Activated CD8-positive, alpha-beta memory T cell treated with anti-CD3 and anti-CD28 coated beads for 36 hours (primary cell): ENCODE results near the gene JAZF1. TPM values are rescaled to one million over a fixed set of nuclear protein-coding genes. Genes with fewer than 3 reads are reported as not detected.

Experiments used
- CTCF ChIA-PET: fragments of 350-600 bp; sonication (Branson Sonifier 250); formaldehyde crosslinking; loops from one replicate; lab custom pipeline; 2021; ENCODE audit warnings: antibody characterized with exemption; lab: Charles Lee
- POLR2A ChIA-PET: fragments of 350-600 bp; sonication (Branson Sonifier 250); formaldehyde crosslinking; loops from one replicate; lab custom pipeline; 2021; ENCODE audit warnings: antibody characterized with exemption; lab: Charles Lee
- total RNA-seq, 2 experiments: library from RNA; stranded (reverse); gene quantifications; one replicate each; pipeline ENCODE4 v1.2.3, GENCODE V29; 2021

The JAZF1 gene
- total RNA-seq, result 1 to 10 TPM; 4.8 to 5.7 TPM

DNA sequence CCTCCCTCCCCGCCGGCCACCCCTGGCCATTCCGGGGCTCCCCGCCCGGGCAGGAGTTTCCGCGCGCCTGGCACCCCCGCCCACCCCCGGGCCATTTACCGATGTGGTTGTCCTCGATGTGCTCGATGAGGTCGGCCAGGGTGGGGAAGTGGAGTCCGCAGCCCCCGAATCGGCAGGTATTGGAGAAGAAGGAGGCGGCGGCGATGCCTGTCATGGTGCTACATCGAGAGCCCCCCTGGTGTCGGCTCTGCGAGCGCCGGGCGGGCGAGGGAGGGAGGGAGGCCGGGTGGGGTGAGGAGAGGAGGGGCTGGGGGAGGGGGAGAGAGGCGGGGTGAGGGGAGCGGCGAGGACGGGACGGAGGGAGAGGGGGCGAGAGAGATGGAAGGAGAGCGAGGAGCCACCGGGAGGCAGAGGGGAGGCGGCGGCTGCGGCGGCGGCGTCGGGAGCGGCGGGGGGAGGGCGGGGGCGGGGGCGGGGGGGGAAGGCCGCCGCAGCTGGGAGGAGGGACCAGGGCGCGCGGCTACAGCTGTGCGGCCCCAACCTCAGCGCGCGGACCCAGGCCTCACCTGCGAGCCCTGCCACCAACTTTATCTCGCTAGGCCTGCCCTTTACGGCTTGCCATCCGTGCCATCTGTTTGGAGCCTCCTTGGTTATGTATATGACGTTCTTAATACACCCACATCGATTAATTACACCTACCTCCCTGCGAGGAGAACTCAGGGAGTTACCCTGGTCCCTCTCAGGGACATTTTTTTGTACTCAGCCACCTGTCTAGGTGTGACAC is at the start of gene JAZF1:
Gene JAZF1, minus strand, starts transcription at position 432 of the 784 bp plus-strand sequence.
- CTCF ChIA-PET, result no interaction called here
- POLR2A ChIA-PET, result no interaction called here

- ChIA-PET CTCF (interaction anchor here (0.7 kb wide), 1 partner anchor 22 kb away, joined by 3 read pairs; no protein-coding TSS in a partner anchor), POLR2A (no interaction called here)
These were observed 49.7 kb upstream of the JAZF1 start for GRCh38 chr7:28230261-28230660.

- ChIA-PET CTCF (no interaction called here), POLR2A (interaction anchor here (0.7 kb wide), 1 partner anchor 297 kb away, joined by 4 read pairs; no protein-coding TSS in a partner anchor)
These were observed 47.8 kb upstream of the JAZF1 start for GRCh38 chr7:28228396-28228795.

DNA sequence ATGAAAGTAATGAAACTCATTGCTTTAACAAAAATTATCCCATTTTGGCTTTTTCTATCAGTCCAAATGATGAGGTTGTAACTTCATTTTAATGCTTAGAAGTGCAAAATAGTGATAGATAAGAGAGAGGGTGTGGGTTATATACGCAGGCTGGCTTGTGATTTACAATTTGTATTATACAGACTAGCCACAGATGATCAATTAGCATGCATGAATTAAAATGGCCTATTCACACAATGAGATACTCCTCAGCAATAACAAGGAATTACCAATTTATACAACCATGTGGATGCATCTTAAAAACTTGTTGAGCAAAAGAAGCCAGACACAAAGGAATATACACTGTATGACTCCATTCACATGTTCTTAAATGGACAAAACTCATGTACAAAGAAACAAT is 45.4 kb upstream of the JAZF1 start:
- ChIA-PET POLR2A (no interaction called here), CTCF (no interaction called here)

DNA sequence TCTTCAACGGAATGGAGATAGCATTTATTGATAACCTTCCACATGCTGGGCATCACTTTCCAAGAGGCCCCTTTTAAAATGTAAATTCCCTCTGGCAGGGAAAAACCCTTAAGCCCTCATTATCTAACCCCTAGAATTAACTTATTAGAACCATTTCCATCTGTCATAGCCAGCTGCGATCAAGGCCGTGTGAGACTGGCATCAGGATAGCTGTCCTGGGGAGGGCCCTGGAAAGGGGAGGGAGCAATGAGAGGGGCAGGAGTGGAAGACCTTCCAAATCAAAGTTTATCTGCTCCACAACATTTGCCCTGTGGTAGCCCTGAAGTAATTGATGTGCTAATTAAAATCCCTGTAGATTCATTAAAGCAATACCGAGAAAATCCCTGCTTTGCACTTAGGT is 45.0 kb upstream of the JAZF1 start:
- CTCF ChIA-PET, result no interaction called here

DNA sequence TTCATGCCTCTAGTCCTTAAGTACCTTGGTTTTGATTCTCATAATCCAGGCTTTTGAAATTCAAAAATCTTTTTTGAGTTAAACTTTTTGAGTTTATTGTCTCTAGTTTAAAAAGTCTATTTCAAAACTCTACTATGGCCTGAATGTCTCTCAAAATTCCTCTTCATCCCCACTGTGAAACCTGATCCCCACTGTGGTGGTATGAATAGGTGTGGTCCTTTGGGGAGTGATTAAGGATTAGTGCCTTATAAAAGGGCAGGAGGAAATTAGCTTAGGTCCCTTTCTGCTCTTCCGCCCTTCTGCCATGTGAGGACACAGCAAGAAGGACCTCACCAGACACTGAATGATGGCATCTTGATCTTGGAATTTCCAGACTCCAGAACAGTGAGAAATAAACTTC is 44.1 kb upstream of the JAZF1 start:
- CTCF ChIA-PET, result no interaction called here
- POLR2A ChIA-PET, result no interaction called here

More for the DNA sequence above, 45.0 kb upstream of the JAZF1 start:
- POLR2A ChIA-PET, result no interaction called here

DNA sequence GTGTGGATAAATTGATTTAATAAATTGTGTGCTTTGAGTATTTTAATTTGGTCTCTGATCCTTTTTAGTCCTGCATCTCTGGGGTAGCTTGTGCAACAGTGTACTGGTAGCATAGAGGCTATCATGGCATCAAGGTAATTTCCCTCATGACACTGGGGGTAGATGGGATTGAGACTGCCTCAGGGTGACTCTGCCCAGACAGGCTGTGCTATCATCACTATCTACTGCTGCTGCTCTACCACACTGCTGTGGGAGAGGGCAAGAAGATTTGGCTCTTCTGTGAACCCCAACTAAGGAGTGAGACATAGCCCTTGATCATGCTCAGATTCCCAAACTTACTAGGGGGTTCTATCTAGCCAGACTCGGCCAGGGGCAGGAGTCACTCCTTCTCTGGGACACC is 43.6 kb upstream of the JAZF1 start:
- ChIA-PET CTCF (no interaction called here), POLR2A (no interaction called here)

- ChIA-PET CTCF (no interaction called here), POLR2A (no interaction called here)
These were observed 42.0 kb upstream of the JAZF1 start for GRCh38 chr7:28222636-28223035.

DNA sequence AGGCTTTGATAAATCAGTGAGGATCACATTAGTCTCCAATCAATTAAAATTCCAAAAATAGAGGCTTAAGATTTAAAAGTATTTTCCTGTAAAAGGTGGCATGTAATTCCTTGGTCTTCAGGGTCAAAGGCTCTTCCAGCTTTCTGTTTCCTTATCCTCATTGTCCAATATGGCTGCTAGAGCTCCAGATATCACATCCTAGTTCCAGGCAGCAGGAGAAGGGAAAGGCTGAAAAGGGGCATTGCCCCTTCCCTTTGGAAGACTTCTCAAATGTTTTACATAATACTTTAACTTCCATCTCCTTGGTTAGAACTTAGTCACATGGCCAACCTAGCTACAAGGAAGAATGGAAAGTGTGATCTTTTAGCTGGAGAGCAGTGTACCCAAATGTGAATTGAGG is 39.2 kb upstream of the JAZF1 start:
- CTCF ChIA-PET, result no interaction called here
- POLR2A ChIA-PET, result no interaction called here

- ChIA-PET POLR2A (no interaction called here), CTCF (no interaction called here)
These were observed 36.5 kb upstream of the JAZF1 start for GRCh38 chr7:28217143-28217542.

DNA sequence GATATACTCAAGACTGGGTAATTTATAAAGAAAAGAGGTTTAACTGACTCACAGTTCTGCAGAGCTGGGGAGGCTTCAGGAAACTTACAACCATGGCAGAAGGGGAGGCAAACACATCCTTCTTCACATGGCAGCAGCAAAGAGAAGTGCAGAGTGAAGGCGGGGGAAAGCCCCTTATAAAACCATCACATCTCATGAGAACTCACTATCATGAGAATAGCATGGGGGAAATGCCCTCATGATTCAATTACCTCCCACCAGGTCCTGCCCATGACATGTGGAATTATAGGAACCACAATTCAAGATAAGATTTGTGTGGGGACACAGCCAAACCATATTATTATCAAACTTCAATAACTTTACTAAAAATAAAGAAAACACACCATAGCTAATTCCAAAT is 30.4 kb upstream of the JAZF1 start:
- CTCF ChIA-PET, result no interaction called here
- POLR2A ChIA-PET, result no interaction called here

GRCh38 chr7:28208506-28208905 is 27.9 kb upstream of the JAZF1 start:
- POLR2A ChIA-PET, result no interaction called here
- CTCF ChIA-PET, result no interaction called here

DNA sequence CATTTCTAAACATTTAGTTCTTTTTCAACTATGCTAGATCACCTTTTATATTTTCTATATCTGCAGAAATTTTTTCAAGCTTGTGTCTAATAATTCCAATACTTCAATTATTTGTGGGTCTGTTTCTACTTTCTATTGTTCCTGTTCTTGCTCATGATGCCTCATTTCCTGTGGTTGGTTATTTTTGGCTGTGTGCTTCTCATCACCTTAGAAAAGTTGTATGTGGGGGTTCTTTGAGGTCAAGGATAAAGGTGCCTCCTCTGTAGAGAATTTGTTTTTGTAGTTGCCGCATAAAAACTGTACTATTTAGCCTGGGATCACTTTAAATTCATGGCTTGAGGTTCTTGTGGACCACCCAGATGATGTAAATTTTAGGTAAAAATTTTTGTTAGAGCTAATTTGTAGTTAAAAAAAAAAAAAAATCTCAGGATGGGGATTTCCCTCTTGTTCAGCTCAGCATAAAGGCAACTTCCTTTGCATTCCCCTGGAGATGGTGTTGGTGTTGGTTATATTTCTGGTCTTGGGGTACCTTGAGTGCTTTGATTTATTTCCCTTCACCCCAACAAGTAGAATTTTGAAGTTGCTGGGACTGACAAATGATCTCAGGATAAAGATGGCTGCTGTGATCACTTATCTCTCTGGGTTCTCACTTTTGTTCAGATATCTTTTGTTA is 27.0 kb upstream of the JAZF1 start:
- ChIA-PET CTCF (no interaction called here), POLR2A (no interaction called here)

DNA sequence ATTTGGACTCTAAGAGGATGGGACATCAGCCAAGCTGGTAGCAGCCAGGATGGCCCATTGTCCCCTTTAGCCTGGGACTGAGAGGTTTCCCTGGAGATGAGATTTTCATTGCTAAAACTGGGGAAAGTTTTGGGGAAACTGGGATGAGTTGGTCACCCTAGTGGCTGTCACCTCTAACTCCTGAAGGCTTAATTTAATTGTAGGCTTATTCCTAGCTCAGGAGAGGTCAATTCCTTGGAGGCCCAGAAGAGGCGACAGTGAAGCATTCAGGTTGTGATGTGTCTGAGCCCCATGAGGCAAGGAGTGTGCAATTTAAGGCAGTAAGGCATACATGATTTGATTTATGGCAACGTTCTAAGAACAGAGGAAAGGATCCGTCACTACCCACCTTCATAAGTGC is 24.9 kb upstream of the JAZF1 start:
- ChIA-PET CTCF (no interaction called here), POLR2A (interaction anchor here (0.6 kb wide), 1 partner anchor 1021 kb away, joined by 13 read pairs; the partner anchor contains the start of gene HOXA11)

- POLR2A ChIA-PET, result no interaction called here
- CTCF ChIA-PET, result no interaction called here
These were observed 23.1 kb upstream of the JAZF1 start for GRCh38 chr7:28203508-28204240.

DNA sequence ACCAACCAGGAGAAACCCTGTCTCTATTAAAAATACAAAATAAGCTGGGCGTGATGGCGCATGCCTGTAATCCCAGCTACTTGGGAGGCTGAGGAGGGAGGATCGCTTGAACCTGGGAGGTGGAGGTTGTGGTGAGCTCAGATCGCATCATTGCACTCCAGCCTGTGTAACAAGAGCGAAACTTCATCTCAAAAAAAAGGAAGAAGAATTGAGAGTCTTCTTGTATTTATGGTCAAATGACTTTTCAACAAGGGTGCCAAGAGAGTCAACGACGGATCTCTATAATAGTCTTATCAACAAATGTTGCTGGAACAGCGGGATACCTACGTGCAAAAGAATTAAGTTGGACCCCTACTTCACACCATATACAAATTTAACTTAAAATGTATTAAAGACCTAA is 21.6 kb upstream of the JAZF1 start:
- ChIA-PET POLR2A (no interaction called here), CTCF (no interaction called here)

GRCh38 chr7:28201131-28201530 is 20.5 kb upstream of the JAZF1 start:
- ChIA-PET CTCF (interaction anchor here (0.6 kb wide), 1 partner anchor 46 kb away, joined by 3 read pairs; no protein-coding TSS in a partner anchor), POLR2A (no interaction called here)

DNA sequence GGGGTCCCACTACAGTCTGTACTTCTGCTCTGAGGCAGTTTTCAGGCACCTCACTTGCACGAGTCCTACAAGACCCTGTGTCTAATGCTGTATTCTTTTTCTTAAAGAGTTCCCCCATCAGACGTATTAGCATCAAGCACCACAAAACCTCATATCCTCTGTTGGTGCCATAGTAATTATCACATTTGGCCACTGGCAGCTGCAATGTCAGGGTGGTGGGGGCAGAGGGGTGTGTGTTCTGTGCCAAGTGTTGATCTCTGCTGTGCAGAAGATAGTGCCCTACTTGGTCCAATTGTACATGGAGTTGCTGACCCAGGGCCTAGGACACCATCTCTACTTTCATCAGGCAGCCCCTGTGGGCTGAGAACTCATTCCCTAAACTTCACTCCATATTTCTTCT is 20.0 kb upstream of the JAZF1 start:
- ChIA-PET POLR2A (no interaction called here), CTCF (interaction anchor here (0.6 kb wide), 1 partner anchor 47 kb away, joined by 3 read pairs; no protein-coding TSS in a partner anchor)

DNA sequence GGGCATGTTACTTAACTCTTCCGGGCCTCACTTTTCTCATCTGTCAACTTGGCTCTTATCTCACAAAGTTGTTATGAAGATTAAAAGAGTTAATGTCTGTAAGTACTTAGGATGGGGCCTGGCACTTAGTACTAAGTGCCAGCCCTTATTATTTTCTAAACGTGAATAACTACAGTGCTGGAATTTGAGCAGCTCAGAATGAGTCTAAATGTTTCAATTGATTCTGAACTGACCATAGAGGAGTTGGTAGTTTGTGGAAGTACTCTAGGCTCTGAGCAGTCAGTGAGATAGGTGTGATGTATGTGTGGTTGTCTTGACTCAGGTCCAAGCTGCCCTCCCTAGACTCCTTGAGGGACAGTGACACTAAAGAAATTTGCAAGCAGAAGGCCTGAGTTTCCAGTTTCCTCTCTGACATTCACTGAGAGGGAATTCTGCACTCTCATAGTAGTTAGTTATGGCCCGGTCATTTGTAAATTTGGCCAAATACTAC is 18.5 kb upstream of the JAZF1 start:
- POLR2A ChIA-PET, result no interaction called here
- CTCF ChIA-PET, result no interaction called here
